PC-3 (cell line): ENCODE measurements around the gene BCKDHB.

Source experiments
- EZH2 ChIP-seq: fragments of 300-600 bp; sonication (generic); IDR thresholded peaks from one replicate; pipeline ENCODE4 v1.6.1; 2017; ENCODE audit warnings: antibody characterized with exemption, mild to moderate bottlenecking, low read length; ENCODE audit not compliant: unreplicated experiment
- EZH2phosphoT487 ChIP-seq: fragments of 300-600 bp; sonication (generic); IDR thresholded peaks from 2 replicates; pipeline ENCODE4 v1.6.1; 2018; ENCODE audit warnings: mild to moderate bottlenecking, antibody characterized with exemption, low read length, borderline replicate concordance
- TF ChIP-seq, protein P1 (sequence below): fragments of 300-600 bp; sonication (generic); conservative IDR thresholded peaks from 2 replicates; pipeline ENCODE4 v1.5.1; 2017; ENCODE audit warnings: antibody characterized with exemption, low read depth, mild to moderate bottlenecking, low read length

DNA sequence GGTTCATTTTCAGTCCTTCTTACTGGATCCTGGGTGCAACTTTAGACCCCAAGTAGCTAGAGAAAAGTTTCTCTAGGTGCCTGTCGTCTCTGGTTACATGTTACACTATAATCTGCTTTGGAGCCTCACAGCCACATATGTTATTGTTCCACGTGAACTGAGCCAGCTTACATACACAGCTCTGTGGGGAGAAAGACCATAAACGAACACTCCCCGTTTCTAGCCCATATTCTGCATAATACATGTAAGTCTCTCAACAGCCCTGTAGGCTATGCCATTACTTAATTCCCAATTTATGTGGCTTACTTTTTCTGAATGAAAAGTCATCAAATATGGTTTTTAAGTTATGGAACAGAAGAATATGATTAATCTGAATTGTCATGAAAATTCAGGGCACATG, 233.8 kb downstream of the BCKDHB start:
- no peak for TF ChIP-seq EZH2
- TF ChIP-seq, protein P1, sequence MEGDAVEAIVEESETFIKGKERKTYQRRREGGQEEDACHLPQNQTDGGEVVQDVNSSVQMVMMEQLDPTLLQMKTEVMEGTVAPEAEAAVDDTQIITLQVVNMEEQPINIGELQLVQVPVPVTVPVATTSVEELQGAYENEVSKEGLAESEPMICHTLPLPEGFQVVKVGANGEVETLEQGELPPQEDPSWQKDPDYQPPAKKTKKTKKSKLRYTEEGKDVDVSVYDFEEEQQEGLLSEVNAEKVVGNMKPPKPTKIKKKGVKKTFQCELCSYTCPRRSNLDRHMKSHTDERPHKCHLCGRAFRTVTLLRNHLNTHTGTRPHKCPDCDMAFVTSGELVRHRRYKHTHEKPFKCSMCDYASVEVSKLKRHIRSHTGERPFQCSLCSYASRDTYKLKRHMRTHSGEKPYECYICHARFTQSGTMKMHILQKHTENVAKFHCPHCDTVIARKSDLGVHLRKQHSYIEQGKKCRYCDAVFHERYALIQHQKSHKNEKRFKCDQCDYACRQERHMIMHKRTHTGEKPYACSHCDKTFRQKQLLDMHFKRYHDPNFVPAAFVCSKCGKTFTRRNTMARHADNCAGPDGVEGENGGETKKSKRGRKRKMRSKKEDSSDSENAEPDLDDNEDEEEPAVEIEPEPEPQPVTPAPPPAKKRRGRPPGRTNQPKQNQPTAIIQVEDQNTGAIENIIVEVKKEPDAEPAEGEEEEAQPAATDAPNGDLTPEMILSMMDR: no peak
- TF ChIP-seq EZH2phosphoT487: no peak
